ENCODE results near the gene ATP23. TPM values are rescaled to one million over a fixed set of nuclear protein-coding genes. Genes with fewer than 3 reads are reported as not detected.

ATP23 gene
- polyA plus RNA-seq, 1 donor (not counting 4 experiments of a cell fraction or from before 2014, with no cell fraction given): 12.2 TPM

- Histone ChIP-seq H3K9ac (ENCODE audit: control insufficient read depth, extremely low read depth, insufficient read depth, low read length) (no peak overlapping the region), H4K20me1 (ENCODE audit: control insufficient read depth, extremely low read depth, insufficient read depth, low read length) (no peaks in the 10 kb centered on the region), H2AFZ (ENCODE audit: control insufficient read depth, low read length) (no peak overlapping the region), H3K27me3 (ENCODE audit: control insufficient read depth, extremely low read depth, insufficient read depth, low read length) (no peaks in the 10 kb centered on the region), H3K79me2 (ENCODE audit: control insufficient read depth, insufficient read depth, low read length) (no peaks in the 10 kb centered on the region), H3K36me3 (ENCODE audit: control insufficient read depth in 2 of 2, extremely low read depth in 1 of 2, insufficient read depth in 2 of 2, low read length in 2 of 2) (no peaks in the 10 kb centered on the region), H3K9me1 (ENCODE audit: control insufficient read depth, extremely low read depth, insufficient read depth, low read length) (no peaks in the 10 kb centered on the region), H3K9me3 (ENCODE audit: control insufficient read depth, low read depth, low read length) (no peaks in the 10 kb centered on the region), H3K27ac (ENCODE audit: control insufficient read depth, insufficient read depth, low read length) (no peak overlapping the region), H3K4me1 (ENCODE audit: control insufficient read depth, extremely low read depth, insufficient read depth, low read length) (peaks cover 5% of the 10 kb centered on the region), H3K4me2 (ENCODE audit: control insufficient read depth, extremely low read depth, insufficient read depth, low read depth, low read length) (no peak overlapping the region), H3K4me3 (ENCODE audit: control insufficient read depth in 2 of 3, extremely low read depth in 1 of 3, insufficient read depth in 2 of 3, low read depth in 1 of 3, low read length in 3 of 3) (no peak overlapping the region)
- DNase-seq (ENCODE audit: low read depth, low spot score): no peak
- TF ChIP-seq CTCF (optimal IDR thresholded peaks at IDR 0.05 in 1 of 3, IDR thresholded peaks at IDR 0.05 in 1 of 3, conservative IDR thresholded peaks at IDR 0.05 in 1 of 3; ENCODE audit: extremely low read depth in 1 of 3, insufficient read depth in 2 of 3, low read length in 3 of 3): no peak
- TF ChIP-seq EZH2 (IDR thresholded peaks at IDR 0.05; ENCODE audit: low read length): no peak
- no peak for FAIRE-seq
- dilution Hi-C loops (cut with MboI; ENCODE audit: extremely low pct_ligation_motif_present, low sequenced_read_pairs): no loop called here
Observed at GRCh38 chr12:57908511-57908910, 32.9 kb upstream of the ATP23 start.

GRCh38 chr12:57909056-57909455 lies 32.3 kb upstream of the ATP23 start:
- Histone ChIP-seq H3K9me3 (ENCODE audit: control insufficient read depth, low read depth, low read length) (no peaks in the 10 kb centered on the region), H2AFZ (ENCODE audit: control insufficient read depth, low read length) (no peak overlapping the region), H4K20me1 (ENCODE audit: control insufficient read depth, extremely low read depth, insufficient read depth, low read length) (no peaks in the 10 kb centered on the region), H3K27ac (ENCODE audit: control insufficient read depth, insufficient read depth, low read length) (no peak overlapping the region), H3K4me2 (ENCODE audit: control insufficient read depth, extremely low read depth, insufficient read depth, low read depth, low read length) (no peak overlapping the region), H3K36me3 (ENCODE audit: control insufficient read depth in 2 of 2, extremely low read depth in 1 of 2, insufficient read depth in 2 of 2, low read length in 2 of 2) (no peaks in the 10 kb centered on the region), H3K9me1 (ENCODE audit: control insufficient read depth, extremely low read depth, insufficient read depth, low read length) (no peaks in the 10 kb centered on the region), H3K4me3 (ENCODE audit: control insufficient read depth in 2 of 3, extremely low read depth in 1 of 3, insufficient read depth in 2 of 3, low read depth in 1 of 3, low read length in 3 of 3) (no peak overlapping the region), H3K9ac (ENCODE audit: control insufficient read depth, extremely low read depth, insufficient read depth, low read length) (no peak overlapping the region), H3K27me3 (ENCODE audit: control insufficient read depth, extremely low read depth, insufficient read depth, low read length) (no peaks in the 10 kb centered on the region), H3K4me1 (ENCODE audit: control insufficient read depth, extremely low read depth, insufficient read depth, low read length) (peaks cover 5% of the 10 kb centered on the region), H3K79me2 (ENCODE audit: control insufficient read depth, insufficient read depth, low read length) (no peaks in the 10 kb centered on the region)
- TF ChIP-seq CTCF (optimal IDR thresholded peaks at IDR 0.05 in 1 of 3, IDR thresholded peaks at IDR 0.05 in 1 of 3, conservative IDR thresholded peaks at IDR 0.05 in 1 of 3; ENCODE audit: extremely low read depth in 1 of 3, insufficient read depth in 2 of 3, low read length in 3 of 3) (no peak), EZH2 (IDR thresholded peaks at IDR 0.05; ENCODE audit: low read length) (no peak)
- dilution Hi-C loops (cut with MboI; ENCODE audit: extremely low pct_ligation_motif_present, low sequenced_read_pairs): no loop called here
- DNase-seq (ENCODE audit: low read depth, low spot score): no peak
- no peak for FAIRE-seq

All from keratinocyte (primary cell).